ENCODE data around the gene ADAMTS17. TPM values are rescaled to one million over a fixed set of nuclear protein-coding genes. Genes with fewer than 3 reads are reported as not detected.

The ADAMTS17 gene
- total RNA-seq, 1 experiment from 2014 or later = 1.6 TPM

DNA sequence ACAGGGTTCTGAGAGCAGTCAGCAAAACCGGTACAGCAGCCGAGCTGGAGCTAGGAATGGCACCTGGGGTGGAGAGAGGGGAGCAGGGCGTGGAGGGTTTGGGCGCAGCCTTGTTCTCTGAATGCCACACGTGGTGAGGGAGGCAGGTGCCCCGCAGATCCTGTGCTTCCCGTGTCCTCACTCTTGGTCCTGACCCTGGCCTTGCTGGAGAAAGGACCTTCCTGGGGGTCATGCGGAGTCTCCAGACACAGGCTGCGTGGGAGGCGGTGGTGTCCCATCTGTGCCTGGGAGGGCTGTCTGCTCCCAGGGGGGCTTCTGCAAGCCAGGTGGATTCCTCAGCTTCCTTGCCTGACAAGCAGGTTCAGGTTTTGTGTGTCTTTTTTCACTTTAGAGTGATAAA is 363.8 kb downstream of the ADAMTS17 start:
- POLR2A ChIA-PET = no interaction called here
- DNase-seq (ENCODE audit: low read depth, low spot score) (no peak), ATAC-seq (no peak)
- BruUV-seq (replicated peaks) = no TSS peak
- CTCF ChIA-PET = interaction anchor here (0.7 kb wide), 1 partner anchor 115 kb away, joined by 3 read pairs; no protein-coding TSS in a partner anchor
- Histone ChIP-seq H3K4me3 (ENCODE audit: low read depth in 2 of 2, low read length in 2 of 2) (no peak overlapping the region), H3K27ac (ENCODE audit: low read length) (no peak overlapping the region), H3K27me3 (ENCODE audit: control insufficient read depth, insufficient read depth, low read length) (no peaks in the 10 kb centered on the region), H3K9me3 (ENCODE audit: control insufficient read depth, insufficient read depth, low read depth, low read length) (no peaks in the 10 kb centered on the region), H3K4me1 (ENCODE audit: control insufficient read depth, insufficient read depth, low read length) (no peaks in the 10 kb centered on the region; the same call in 1 of the 2 replicates), H3K36me3 (ENCODE audit: control insufficient read depth, insufficient read depth, low read length) (no peaks in the 10 kb centered on the region)
- in situ Hi-C loops (cut with HindIII; ENCODE audit: low pct_unique_long_range_greater_than_20kb, low sequenced_read_pairs) = no loop called here
- no peak for TF ChIP-seq POLR2AphosphoS5 (IDR thresholded peaks at IDR 0.05; ENCODE audit: low read depth, low read length)
- TF ChIP-seq TCF7L2 (IDR thresholded peaks at IDR 0.05; ENCODE audit: low read depth, low read length) = no peak
- TF ChIP-seq, protein P1, sequence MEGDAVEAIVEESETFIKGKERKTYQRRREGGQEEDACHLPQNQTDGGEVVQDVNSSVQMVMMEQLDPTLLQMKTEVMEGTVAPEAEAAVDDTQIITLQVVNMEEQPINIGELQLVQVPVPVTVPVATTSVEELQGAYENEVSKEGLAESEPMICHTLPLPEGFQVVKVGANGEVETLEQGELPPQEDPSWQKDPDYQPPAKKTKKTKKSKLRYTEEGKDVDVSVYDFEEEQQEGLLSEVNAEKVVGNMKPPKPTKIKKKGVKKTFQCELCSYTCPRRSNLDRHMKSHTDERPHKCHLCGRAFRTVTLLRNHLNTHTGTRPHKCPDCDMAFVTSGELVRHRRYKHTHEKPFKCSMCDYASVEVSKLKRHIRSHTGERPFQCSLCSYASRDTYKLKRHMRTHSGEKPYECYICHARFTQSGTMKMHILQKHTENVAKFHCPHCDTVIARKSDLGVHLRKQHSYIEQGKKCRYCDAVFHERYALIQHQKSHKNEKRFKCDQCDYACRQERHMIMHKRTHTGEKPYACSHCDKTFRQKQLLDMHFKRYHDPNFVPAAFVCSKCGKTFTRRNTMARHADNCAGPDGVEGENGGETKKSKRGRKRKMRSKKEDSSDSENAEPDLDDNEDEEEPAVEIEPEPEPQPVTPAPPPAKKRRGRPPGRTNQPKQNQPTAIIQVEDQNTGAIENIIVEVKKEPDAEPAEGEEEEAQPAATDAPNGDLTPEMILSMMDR (IDR thresholded peaks at IDR 0.05) = no peak
- no peak for TF ChIP-seq SIN3A (IDR thresholded peaks at IDR 0.05; ENCODE audit: borderline replicate concordance, insufficient read depth, low read depth, low read length)
- TF ChIP-seq, protein P2, sequence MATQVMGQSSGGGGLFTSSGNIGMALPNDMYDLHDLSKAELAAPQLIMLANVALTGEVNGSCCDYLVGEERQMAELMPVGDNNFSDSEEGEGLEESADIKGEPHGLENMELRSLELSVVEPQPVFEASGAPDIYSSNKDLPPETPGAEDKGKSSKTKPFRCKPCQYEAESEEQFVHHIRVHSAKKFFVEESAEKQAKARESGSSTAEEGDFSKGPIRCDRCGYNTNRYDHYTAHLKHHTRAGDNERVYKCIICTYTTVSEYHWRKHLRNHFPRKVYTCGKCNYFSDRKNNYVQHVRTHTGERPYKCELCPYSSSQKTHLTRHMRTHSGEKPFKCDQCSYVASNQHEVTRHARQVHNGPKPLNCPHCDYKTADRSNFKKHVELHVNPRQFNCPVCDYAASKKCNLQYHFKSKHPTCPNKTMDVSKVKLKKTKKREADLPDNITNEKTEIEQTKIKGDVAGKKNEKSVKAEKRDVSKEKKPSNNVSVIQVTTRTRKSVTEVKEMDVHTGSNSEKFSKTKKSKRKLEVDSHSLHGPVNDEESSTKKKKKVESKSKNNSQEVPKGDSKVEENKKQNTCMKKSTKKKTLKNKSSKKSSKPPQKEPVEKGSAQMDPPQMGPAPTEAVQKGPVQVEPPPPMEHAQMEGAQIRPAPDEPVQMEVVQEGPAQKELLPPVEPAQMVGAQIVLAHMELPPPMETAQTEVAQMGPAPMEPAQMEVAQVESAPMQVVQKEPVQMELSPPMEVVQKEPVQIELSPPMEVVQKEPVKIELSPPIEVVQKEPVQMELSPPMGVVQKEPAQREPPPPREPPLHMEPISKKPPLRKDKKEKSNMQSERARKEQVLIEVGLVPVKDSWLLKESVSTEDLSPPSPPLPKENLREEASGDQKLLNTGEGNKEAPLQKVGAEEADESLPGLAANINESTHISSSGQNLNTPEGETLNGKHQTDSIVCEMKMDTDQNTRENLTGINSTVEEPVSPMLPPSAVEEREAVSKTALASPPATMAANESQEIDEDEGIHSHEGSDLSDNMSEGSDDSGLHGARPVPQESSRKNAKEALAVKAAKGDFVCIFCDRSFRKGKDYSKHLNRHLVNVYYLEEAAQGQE (IDR thresholded peaks at IDR 0.05; ENCODE audit: insufficient read depth in 1 of 2, low read depth in 2 of 2, low read length in 1 of 2) = no peak
- intact Hi-C loops (cut with micrococcal nuclease; ENCODE audit: unreplicated experiment) = no loop called here

DNA sequence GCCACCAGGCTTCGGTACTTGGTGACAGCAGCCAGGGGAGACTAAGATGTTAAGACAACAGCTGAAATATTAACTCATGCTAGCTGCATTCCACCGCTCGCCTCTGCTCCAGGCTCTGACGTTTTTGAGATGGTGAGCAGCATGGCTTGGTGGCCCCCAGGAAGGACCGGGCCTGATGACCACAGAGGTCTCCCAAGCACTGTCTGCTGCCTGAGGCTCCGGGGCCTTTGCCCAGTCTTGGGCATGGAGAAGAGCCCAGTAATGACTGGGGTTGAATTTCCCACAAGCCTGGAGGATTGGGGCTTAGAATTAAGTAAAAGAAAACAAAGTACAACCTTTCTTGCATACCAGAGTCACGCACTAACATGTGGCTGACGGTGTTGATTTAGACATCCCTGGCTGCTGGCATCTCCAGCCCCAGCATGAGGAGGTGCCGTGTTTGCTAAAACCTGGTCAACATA is 364.9 kb downstream of the ADAMTS17 start:
- Histone ChIP-seq H3K9me3 (ENCODE audit: control insufficient read depth, insufficient read depth, low read depth, low read length) (no peaks in the 10 kb centered on the region), H3K4me3 (ENCODE audit: low read depth in 2 of 2, low read length in 2 of 2) (no peak overlapping the region), H3K27me3 (ENCODE audit: control insufficient read depth, insufficient read depth, low read length) (no peaks in the 10 kb centered on the region), H3K36me3 (ENCODE audit: control insufficient read depth, insufficient read depth, low read length) (no peaks in the 10 kb centered on the region), H3K27ac (ENCODE audit: low read length) (no peak overlapping the region), H3K4me1 (ENCODE audit: control insufficient read depth, insufficient read depth, low read length) (no peaks in the 10 kb centered on the region; the same call in 1 of the 2 replicates)
- ChIA-PET CTCF (no interaction called here), POLR2A (no interaction called here)
- ATAC-seq = no peak
- TF ChIP-seq, protein P1 (IDR thresholded peaks at IDR 0.05) = no peak
- TF ChIP-seq SIN3A (IDR thresholded peaks at IDR 0.05; ENCODE audit: borderline replicate concordance, insufficient read depth, low read depth, low read length) (no peak), POLR2AphosphoS5 (IDR thresholded peaks at IDR 0.05; ENCODE audit: low read depth, low read length) (no peak), TCF7L2 (IDR thresholded peaks at IDR 0.05; ENCODE audit: low read depth, low read length) (no peak)
- TF ChIP-seq, protein P2 (IDR thresholded peaks at IDR 0.05; ENCODE audit: insufficient read depth in 1 of 2, low read depth in 2 of 2, low read length in 1 of 2) = no peak
- in situ Hi-C loops (cut with HindIII; ENCODE audit: low pct_unique_long_range_greater_than_20kb, low sequenced_read_pairs) = no loop called here
- no peak for DNase-seq (ENCODE audit: low read depth, low spot score)
- intact Hi-C loops (cut with micrococcal nuclease; ENCODE audit: unreplicated experiment) = no loop called here
- BruUV-seq (replicated peaks) = no TSS peak
